Calu3 (cell line): ENCODE measurements around the gene BRIP1. TPM values are rescaled to one million over a fixed set of nuclear protein-coding genes. Genes with fewer than 3 reads are reported as not detected.

ENCODE experiments used
- BruUV-seq: library from RNA; stranded (reverse); fragments of 400-500 nt; replicated peaks from 2 replicates; lab custom pipeline; 2021; lab: Mats Ljungman, UMichigan
- CTCF ChIA-PET: fragments of 300-600 bp; sonication (Branson Sonifier 250); formaldehyde crosslinking; loops from one replicate; lab custom pipeline; 2022; ENCODE audit warnings: antibody characterized with exemption; lab: Charles Lee
- DNase-seq: peaks from one replicate; pipeline ENCODE4 v3.0.0; 2022
- H3K27ac Mint-ChIP-seq: one replicate; pipeline ENCODE4 v1.8.0; 2022; ENCODE audit warnings: mixed read lengths; ENCODE audit not compliant: unreplicated experiment
- H3K27me3 Mint-ChIP-seq: one replicate; pipeline ENCODE4 v1.8.0; 2022; ENCODE audit warnings: mixed read lengths; ENCODE audit not compliant: unreplicated experiment
- H3K36me3 Mint-ChIP-seq: one replicate; pipeline ENCODE4 v1.8.0; 2022; ENCODE audit warnings: mild to moderate bottlenecking, moderate library complexity, mixed read lengths; ENCODE audit not compliant: insufficient read depth, unreplicated experiment
- H3K4me1 Mint-ChIP-seq: one replicate; pipeline ENCODE4 v1.8.0; 2022; ENCODE audit warnings: mild to moderate bottlenecking, low read depth, mixed read lengths; ENCODE audit not compliant: unreplicated experiment
- H3K4me3 Mint-ChIP-seq: one replicate; pipeline ENCODE4 v1.8.0; 2022; ENCODE audit warnings: mild to moderate bottlenecking, low read depth, moderate library complexity, mixed read lengths; ENCODE audit not compliant: unreplicated experiment
- H3K9me3 Mint-ChIP-seq: one replicate; pipeline ENCODE4 v1.8.0; 2022; ENCODE audit warnings: low read depth, mixed read lengths; ENCODE audit not compliant: unreplicated experiment
- intact Hi-C: fragments of 100-400 bp; cut with micrococcal nuclease; formaldehyde crosslinking; loops from one replicate; pipeline ENCODE4 v1.10.0; 2022; ENCODE audit not compliant: unreplicated experiment
- total RNA-seq: library from RNA; stranded (reverse); gene quantifications from 2 replicates; pipeline ENCODE4 v1.2.3, GENCODE V29; 2022
- TF ChIP-seq, protein P1 (sequence below): fragments of 200-600 bp; IDR thresholded peaks from one replicate; pipeline ENCODE4 v1.8.0; 2022; ENCODE audit warnings: antibody characterized with exemption; ENCODE audit not compliant: unreplicated experiment

The BRIP1 gene
- total RNA-seq, 1 experiment from 2014 or later = 12.3 TPM

DNA sequence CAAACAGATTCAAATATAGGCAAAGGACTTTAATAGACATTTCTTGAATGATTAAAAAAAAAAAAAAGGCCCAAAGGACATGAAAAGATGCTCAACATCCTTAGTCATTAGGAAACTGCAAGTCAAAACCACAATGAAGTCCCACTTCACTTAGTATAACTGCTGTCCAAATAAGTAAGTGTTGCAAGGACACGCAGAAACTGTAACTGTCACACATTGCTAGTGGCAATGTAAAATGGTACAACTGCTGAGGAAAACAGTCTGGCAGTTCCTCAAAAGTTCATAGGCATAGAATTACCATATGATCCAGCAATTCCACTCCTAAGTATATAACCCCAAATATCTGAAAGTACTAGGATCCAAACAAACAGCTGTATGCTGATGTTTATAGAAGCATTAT lies 112.7 kb downstream of the BRIP1 start:
- no peaks in the 10 kb centered on the region for H3K4me1 Mint-ChIP-seq
- no peak for DNase-seq
- CTCF ChIA-PET = no interaction called here
- H3K9me3 Mint-ChIP-seq = peaks cover 4% of the 10 kb centered on the region
- intact Hi-C loops = no loop called here
- BruUV-seq = no TSS peak
- no peak overlapping the region for H3K27ac Mint-ChIP-seq
- no peak overlapping the region for H3K4me3 Mint-ChIP-seq
- TF ChIP-seq, protein P1, sequence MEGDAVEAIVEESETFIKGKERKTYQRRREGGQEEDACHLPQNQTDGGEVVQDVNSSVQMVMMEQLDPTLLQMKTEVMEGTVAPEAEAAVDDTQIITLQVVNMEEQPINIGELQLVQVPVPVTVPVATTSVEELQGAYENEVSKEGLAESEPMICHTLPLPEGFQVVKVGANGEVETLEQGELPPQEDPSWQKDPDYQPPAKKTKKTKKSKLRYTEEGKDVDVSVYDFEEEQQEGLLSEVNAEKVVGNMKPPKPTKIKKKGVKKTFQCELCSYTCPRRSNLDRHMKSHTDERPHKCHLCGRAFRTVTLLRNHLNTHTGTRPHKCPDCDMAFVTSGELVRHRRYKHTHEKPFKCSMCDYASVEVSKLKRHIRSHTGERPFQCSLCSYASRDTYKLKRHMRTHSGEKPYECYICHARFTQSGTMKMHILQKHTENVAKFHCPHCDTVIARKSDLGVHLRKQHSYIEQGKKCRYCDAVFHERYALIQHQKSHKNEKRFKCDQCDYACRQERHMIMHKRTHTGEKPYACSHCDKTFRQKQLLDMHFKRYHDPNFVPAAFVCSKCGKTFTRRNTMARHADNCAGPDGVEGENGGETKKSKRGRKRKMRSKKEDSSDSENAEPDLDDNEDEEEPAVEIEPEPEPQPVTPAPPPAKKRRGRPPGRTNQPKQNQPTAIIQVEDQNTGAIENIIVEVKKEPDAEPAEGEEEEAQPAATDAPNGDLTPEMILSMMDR = no peak
- H3K36me3 Mint-ChIP-seq = no peaks in the 10 kb centered on the region
- no peaks in the 10 kb centered on the region for H3K27me3 Mint-ChIP-seq

- H3K4me3 Mint-ChIP-seq = no peak overlapping the region
- intact Hi-C loops = no loop called here
- H3K9me3 Mint-ChIP-seq = peaks cover 4% of the 10 kb centered on the region
- CTCF ChIA-PET = no interaction called here
- BruUV-seq = no TSS peak
- TF ChIP-seq, protein P1 = no peak
- H3K27ac Mint-ChIP-seq = no peak overlapping the region
- H3K4me1 Mint-ChIP-seq = no peaks in the 10 kb centered on the region
- H3K27me3 Mint-ChIP-seq = no peaks in the 10 kb centered on the region
- no peak for DNase-seq
- H3K36me3 Mint-ChIP-seq = no peaks in the 10 kb centered on the region
These were observed 113.4 kb downstream of the BRIP1 start for GRCh38 chr17:61749823-61750404.

- Mint-ChIP-seq H3K4me1 (no peaks in the 10 kb centered on the region), H3K27ac (no peak overlapping the region), H3K4me3 (no peak overlapping the region), H3K27me3 (no peaks in the 10 kb centered on the region), H3K36me3 (no peaks in the 10 kb centered on the region), H3K9me3 (peaks cover 4% of the 10 kb centered on the region)
- TF ChIP-seq, protein P1 = no peak
- no TSS peak for BruUV-seq
- CTCF ChIA-PET = no interaction called here
- intact Hi-C loops = no loop called here
- no peak for DNase-seq
These were observed 116.9 kb downstream of the BRIP1 start for GRCh38 chr17:61746248-61746985.

DNA sequence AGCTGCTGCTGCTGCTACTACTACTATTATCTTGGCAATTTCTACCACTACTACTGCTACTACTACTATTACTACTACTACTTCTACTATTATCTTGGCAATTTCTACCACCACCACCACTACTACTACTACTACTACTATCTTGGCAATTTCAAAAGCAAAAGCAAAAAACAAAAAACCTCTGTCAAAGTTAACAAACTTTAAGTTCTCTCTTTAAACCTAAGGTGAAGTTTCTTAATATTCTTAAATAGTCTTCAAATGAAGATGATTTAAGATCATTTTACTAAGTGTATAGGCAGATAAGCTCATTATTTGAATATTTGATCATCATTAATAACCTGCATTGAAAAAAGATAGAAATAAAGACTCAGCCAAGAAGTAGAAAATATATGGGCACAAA lies 118.5 kb downstream of the BRIP1 start:
- no peak for DNase-seq
- intact Hi-C loops = no loop called here
- H3K36me3 Mint-ChIP-seq = no peaks in the 10 kb centered on the region
- no peaks in the 10 kb centered on the region for H3K4me1 Mint-ChIP-seq
- no TSS peak for BruUV-seq
- TF ChIP-seq, protein P1 = no peak
- H3K27me3 Mint-ChIP-seq = no peaks in the 10 kb centered on the region
- H3K9me3 Mint-ChIP-seq = peaks cover 2% of the 10 kb centered on the region
- no peak overlapping the region for H3K4me3 Mint-ChIP-seq
- CTCF ChIA-PET = no interaction called here
- H3K27ac Mint-ChIP-seq = no peak overlapping the region
